DND-41 (cell line): ENCODE measurements around the gene NR1H4.

ENCODE experiments used
- CTCF ChIP-seq: IDR thresholded peaks from 2 replicates; pipeline ENCODE4 v1.5.1; 2012; ENCODE audit warnings: borderline replicate concordance, low read length, moderate library complexity, mild to moderate bottlenecking; ENCODE audit not compliant: poor library complexity, severe bottlenecking; ENCODE audit errors: extremely low read depth
- EZH2 ChIP-seq: IDR thresholded peaks from 3 replicates; pipeline ENCODE4 v1.6.1; 2012; ENCODE audit warnings: borderline replicate concordance, low read depth, mild to moderate bottlenecking, moderate library complexity, low read length, inconsistent platforms; ENCODE audit not compliant: severe bottlenecking

- TF ChIP-seq CTCF (no peak), EZH2 (no peak)
Observed at GRCh38 chr12:100574187-100575074, 100.8 kb downstream of the NR1H4 start.
